Measurements from ENCODE around the gene COL27A1. TPM values are rescaled to one million over a fixed set of nuclear protein-coding genes. Genes with fewer than 3 reads are reported as not detected.

COL27A1 gene
- total and polyA plus RNA-seq, 2 experiments from 2014 or later: 10.5 to 18.0 TPM

GRCh38 chr9:114200721-114201300 is 45.5 kb downstream of the COL27A1 start:
- peaks cover 18% of the 10 kb centered on the region for H3K4me1 Mint-ChIP-seq
- TF ChIP-seq JUNB (IDR thresholded peaks at IDR 0.05; ENCODE audit: unreplicated experiment) (no peak), CTCF (conservative IDR thresholded peaks at IDR 0.05; ENCODE audit: low read depth in 2 of 2) (no peak), STAT1 (IDR thresholded peaks at IDR 0.05; ENCODE audit: unreplicated experiment) (no peak), POLR2AphosphoS5 (IDR thresholded peaks at IDR 0.05; ENCODE audit: low read depth) (no peak), EZH2phosphoT487 (IDR thresholded peaks at IDR 0.05; ENCODE audit: unreplicated experiment) (no peak), EZH2 (IDR thresholded peaks at IDR 0.05; ENCODE audit: low read depth, unreplicated experiment) (no peak), REST (IDR thresholded peaks at IDR 0.05; ENCODE audit: unreplicated experiment) (no peak), ETS1 (IDR thresholded peaks at IDR 0.05) (no peak), CREB1 (CRISPR knock-in tag; IDR thresholded peaks at IDR 0.05; ENCODE audit: low read depth) (no peak), ZNF331 (CRISPR knock-in tag; IDR thresholded peaks at IDR 0.05; ENCODE audit: low read depth) (no peak), NANOG (IDR thresholded peaks at IDR 0.05; ENCODE audit: borderline replicate concordance) (no peak), ZNF462 (CRISPR knock-in tag; IDR thresholded peaks at IDR 0.05) (no peak), ZNF114 (CRISPR knock-in tag; IDR thresholded peaks at IDR 0.05) (no peak)
- no peaks in the 10 kb centered on the region for H3K9me3 Mint-ChIP-seq
- Histone ChIP-seq H3F3A (replicated peaks; ENCODE audit: low read depth) (no peaks in the 10 kb centered on the region), H3K27ac (ENCODE audit: low read depth) (no peak overlapping the region), H3K4me3 (no peak overlapping the region), H4K20me1 (replicated peaks; ENCODE audit: insufficient read depth) (no peaks in the 10 kb centered on the region; the same call in 1 of the 2 replicates), H3K4me2 (no peak overlapping the region), H3K27me3 (ENCODE audit: insufficient read depth) (no peaks in the 10 kb centered on the region), H3K9me2 (ENCODE audit: insufficient read depth) (no peaks in the 10 kb centered on the region), H2AFZ (no peak overlapping the region), H3K36me3 (ENCODE audit: insufficient read depth) (no peaks in the 10 kb centered on the region), H3K79me2 (replicated peaks; ENCODE audit: insufficient read depth) (no peaks in the 10 kb centered on the region), H3K4me1 (ENCODE audit: insufficient read depth) (no peaks in the 10 kb centered on the region)
- no peak overlapping the region for H3K4me3 Mint-ChIP-seq
- no peaks in the 10 kb centered on the region for H3K36me3 Mint-ChIP-seq (ENCODE audit: low read depth)
- ATAC-seq (no peak), DNase-seq (ENCODE audit: low spot score) (no peak)
- H3K27ac Mint-ChIP-seq: no peak overlapping the region
- peaks cover 9% of the 10 kb centered on the region for H3K27me3 Mint-ChIP-seq (ENCODE audit: insufficient read depth, low read depth, poor library complexity)

Measured in GM23338 (cell line).